Measurements from ENCODE around the gene POLR2I. TPM values are rescaled to one million over a fixed set of nuclear protein-coding genes. Genes with fewer than 3 reads are reported as not detected.
"Not testable (repeated sequence)": the region's sequence is repeated elsewhere in the genome, so short reads cannot be mapped to it uniquely, and the experiment has no call there.

Gene POLR2I
- total and polyA plus RNA-seq, 2 donors, result 44.5 to 78.9 TPM

DNA sequence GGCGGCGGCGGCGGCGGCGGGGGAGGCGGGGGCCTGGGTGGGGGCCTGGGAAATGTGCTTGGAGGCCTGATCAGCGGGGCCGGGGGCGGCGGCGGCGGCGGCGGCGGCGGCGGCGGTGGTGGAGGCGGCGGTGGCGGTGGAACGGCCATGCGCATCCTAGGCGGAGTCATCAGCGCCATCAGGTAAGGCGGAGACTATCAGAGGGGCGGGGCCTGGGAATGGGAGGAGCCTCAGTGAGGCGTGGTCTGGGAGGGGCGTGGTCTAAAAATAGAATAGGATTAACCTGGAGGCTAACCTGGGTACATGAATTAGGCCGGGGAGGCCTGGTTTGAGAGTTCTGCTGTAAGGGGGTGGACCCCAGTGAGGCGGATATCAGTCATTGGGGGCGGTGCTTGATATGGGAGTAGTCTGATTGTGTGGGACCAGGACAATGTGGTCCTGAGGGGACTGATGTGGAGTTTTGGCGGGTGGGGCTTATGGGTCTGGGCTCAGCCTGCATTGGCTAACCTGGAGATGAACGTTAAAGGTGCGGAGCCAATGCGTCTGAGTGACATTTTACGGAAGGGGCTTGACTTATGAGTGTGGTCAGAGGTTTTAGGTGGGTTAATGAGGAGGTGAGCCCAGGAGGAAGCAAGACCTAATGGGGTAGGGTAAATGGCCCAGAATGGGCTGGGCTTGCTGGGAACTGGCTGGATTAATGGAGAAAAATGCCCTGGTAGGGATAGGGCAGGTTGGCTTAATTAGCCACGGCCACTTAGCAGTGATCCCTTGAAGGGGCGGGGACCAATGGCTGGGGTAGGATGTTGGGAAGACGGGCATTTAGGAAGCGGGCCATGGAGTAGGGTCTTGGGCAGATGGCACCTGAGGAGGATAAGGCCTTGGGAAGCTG is 26.6 kb upstream of the POLR2I start:
- no peak for DNase-seq (ENCODE audit: extremely low spot score)
- WGBS, result 20% methylated on average over 42 of the region's 42 CpGs

DNA sequence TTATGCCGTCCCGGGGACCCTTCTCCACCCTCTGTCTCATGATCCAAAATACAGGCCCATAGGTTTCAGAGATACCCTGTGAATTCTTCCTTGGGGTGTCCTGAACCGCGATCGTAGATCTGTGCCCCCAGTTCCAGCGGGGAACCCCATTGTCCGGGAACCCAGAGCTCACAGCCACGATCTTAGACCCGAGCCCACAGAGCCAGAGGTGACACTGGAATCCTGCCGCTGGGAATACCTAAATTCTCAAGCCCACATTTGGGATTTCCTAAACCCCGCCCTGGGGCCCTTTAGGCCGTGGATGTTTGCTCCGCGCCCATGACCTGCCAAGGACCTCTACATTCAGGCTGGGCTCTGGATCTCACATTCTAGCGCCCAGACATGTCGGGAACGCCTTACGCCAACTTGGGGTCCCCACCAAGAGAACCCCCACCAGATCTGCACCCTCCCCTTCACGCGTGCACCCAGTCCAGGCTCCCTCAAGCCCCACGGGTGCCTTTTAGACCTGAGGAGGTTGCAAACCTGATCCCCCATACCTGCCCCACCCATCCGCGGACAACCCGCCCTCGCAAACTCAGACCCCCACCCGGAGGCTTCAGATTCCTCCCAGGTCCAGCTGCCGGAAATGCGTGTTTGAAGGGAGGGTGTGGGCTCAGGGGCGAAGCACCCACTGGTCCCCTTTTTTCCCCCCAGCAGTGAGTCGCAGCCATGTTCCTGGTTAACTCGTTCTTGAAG is 25.8 kb upstream of the POLR2I start:
- Histone ChIP-seq H3K27ac (ENCODE audit: low read depth) (peak overlapping the region; percentile 99), H3K36me3 (ENCODE audit: insufficient read depth) (no peaks in the 10 kb centered on the region), H3K4me3 (ENCODE audit: low read depth, low read length) (peak overlapping the region; percentile 76), H3K4me1 (ENCODE audit: insufficient read depth) (no peaks in the 10 kb centered on the region)
- WGBS, result under 1% methylated on average over 31 of the region's 31 CpGs
- no peak for DNase-seq (ENCODE audit: extremely low spot score)

More for the DNA sequence above, 26.6 kb upstream of the POLR2I start:
- Histone ChIP-seq H3K4me3 (ENCODE audit: low read depth, low read length) (peak overlapping the region; percentile 76), H3K36me3 (ENCODE audit: insufficient read depth) (no peaks in the 10 kb centered on the region), H3K4me1 (ENCODE audit: insufficient read depth) (no peaks in the 10 kb centered on the region), H3K27ac (ENCODE audit: low read depth) (peak overlapping the region; percentile 99)

DNA sequence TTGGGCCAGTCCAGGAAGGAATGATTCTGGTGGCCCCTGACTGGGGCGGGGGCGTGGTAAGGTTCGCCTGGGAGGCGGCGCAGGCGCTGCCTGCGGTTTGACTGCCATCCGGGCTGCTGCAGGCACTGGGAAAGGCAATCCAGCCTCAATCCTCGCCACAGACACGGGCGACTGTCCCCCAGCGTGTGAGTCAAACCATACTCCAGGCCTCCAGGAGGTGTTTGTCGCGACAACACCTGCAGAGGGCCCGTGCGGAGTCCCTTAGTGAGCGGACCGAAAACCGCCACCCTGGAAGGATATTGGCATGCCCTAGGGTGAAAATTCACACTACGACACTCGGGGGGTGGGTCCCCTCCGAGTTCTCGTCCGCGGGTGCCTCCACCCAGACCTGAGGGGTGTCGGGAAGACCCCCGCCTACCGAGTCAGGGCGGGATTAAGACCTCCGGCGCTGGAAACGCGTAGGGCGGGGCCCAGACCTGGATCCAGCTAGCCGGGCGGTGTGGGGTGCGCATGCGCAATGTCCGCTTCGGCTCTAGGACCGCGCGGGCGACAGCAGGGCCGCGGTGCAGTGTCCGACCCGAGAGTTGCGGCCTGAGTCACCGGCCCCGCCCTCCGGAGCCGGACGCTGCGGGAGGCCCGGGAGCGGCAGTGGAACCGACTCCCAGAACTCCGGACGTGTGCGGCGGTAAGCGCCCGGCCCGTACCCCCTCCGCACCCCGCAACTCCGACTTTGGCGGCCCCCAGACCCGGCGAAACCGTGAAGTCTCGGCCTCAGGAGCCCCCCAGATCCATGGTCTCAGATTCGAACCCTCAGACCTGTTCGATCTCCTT is 25.0 kb upstream of the POLR2I start, which contains the start of gene CAPNS1:
TSS of gene CAPNS1 (plus strand) at position 594 of the 831 bp plus-strand sequence. CDS start 946 bp downstream, outside the sequence.
- H3K4me1 ChIP-seq (ENCODE audit: insufficient read depth), result no peaks in the 10 kb centered on the region

DNA sequence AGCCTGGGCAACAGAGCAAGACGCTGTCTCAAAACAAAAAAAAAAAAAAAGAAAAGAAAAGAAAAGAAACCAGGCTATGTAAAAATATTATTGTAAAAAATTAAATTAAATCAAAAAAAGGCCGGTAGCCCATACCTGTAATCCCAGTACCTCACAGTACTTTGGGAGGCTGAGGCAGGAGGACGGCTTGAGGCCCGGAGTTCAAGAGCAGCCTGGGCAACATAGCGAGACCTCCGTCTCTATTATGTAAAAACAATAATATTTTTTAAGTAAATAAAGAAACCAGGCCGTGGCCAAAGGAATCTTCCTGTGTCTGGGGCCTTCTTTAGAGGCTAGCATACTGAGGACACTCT is 24.4 kb upstream of the POLR2I start:
- WGBS, result 54% methylated on average over 7 of the region's 7 CpGs
- peak overlapping the region; percentile 99 for H3K27ac ChIP-seq (ENCODE audit: low read depth)
- H3K36me3 ChIP-seq (ENCODE audit: insufficient read depth), result no peaks in the 10 kb centered on the region

More for the DNA sequence above, 25.0 kb upstream of the POLR2I start, which contains the start of gene CAPNS1:
- H3K4me3 ChIP-seq (ENCODE audit: low read depth, low read length), result peak within 1 kb of the TSS; percentile 76
- peak within 1 kb of the TSS; percentile 99 for H3K27ac ChIP-seq (ENCODE audit: low read depth)
- WGBS, result under 1% methylated on average over 75 of the region's 75 CpGs
- peak; percentile 94 for DNase-seq (ENCODE audit: extremely low spot score)
- no peaks in the 10 kb centered on the region for H3K36me3 ChIP-seq (ENCODE audit: insufficient read depth)

DNA sequence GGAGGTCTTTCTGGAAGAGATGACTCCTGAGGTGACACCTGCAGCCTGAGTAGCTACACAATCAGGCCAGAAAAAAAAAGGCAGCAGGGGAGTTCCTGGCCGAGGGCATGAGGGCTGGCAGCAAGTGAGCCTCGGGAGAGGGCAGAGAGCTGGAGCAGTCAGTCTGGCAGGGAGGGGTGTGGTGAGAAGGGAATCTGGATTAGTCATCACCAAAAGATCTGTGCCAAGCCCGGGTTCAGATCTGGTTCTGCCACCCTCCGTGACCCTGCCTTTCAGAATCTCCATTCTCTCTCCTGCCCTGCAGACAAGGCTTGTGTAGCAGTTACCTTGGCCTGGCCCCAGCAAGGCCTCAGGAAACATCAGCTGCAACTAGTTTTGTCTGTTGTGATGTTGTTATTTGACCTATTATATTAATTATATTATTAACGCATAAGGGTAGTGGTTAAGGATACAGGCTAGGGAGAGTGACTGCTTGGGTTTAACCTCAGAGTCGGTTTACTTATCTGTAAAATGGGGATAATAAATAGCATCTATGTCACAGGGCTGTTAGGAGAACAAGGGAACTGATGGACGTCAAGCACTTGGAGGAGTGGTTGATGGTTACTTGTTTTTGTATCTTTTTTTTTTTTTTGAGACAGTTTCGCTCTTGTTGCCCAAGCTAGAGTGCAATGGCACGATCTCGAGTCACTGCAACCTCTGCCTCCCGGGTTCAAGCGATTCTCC is 22.4 kb upstream of the POLR2I start:
- Histone ChIP-seq H3K4me1 (ENCODE audit: insufficient read depth) (no peaks in the 10 kb centered on the region), H3K27ac (ENCODE audit: low read depth) (peak overlapping the region; percentile 71), H3K4me3 (ENCODE audit: low read depth, low read length) (no peak overlapping the region), H3K36me3 (ENCODE audit: insufficient read depth) (no peaks in the 10 kb centered on the region)
- DNase-seq (ENCODE audit: extremely low spot score), result no peak
- 62% methylated on average over 12 of the region's 12 CpGs for WGBS

More for the DNA sequence above, 24.4 kb upstream of the POLR2I start:
- H3K4me3 ChIP-seq (ENCODE audit: low read depth, low read length), result peak overlapping the region; percentile 76
- DNase-seq (ENCODE audit: extremely low spot score), result no peak
- H3K4me1 ChIP-seq (ENCODE audit: insufficient read depth), result no peaks in the 10 kb centered on the region

GRCh38 chr19:36134867-36135266 is 20.2 kb upstream of the POLR2I start:
- not testable (repeated sequence) for H3K4me3 ChIP-seq (ENCODE audit: low read depth, low read length); H3K4me1 ChIP-seq (ENCODE audit: insufficient read depth); H3K27ac ChIP-seq (ENCODE audit: low read depth); DNase-seq (ENCODE audit: extremely low spot score); H3K36me3 ChIP-seq (ENCODE audit: insufficient read depth)
- WGBS, result 88% methylated on average over 4 of the region's 4 CpGs

- not testable (repeated sequence) for DNase-seq (ENCODE audit: extremely low spot score); H3K27ac ChIP-seq (ENCODE audit: low read depth); H3K4me3 ChIP-seq (ENCODE audit: low read depth, low read length); H3K4me1 ChIP-seq (ENCODE audit: insufficient read depth); H3K36me3 ChIP-seq (ENCODE audit: insufficient read depth)
- WGBS, result 73% methylated on average over 6 of the region's 6 CpGs
These were observed 16.5 kb upstream of the POLR2I start for GRCh38 chr19:36131221-36131620.

- WGBS, result 11% methylated on average over 10 of the region's 10 CpGs
- peak overlapping the region; percentile 63 for H3K27ac ChIP-seq (ENCODE audit: low read depth)
- H3K4me1 ChIP-seq (ENCODE audit: insufficient read depth), result peaks cover 3% of the 10 kb centered on the region
- H3K4me3 ChIP-seq (ENCODE audit: low read depth, low read length), result peak overlapping the region; percentile 22
- peaks cover 3% of the 10 kb centered on the region for H3K36me3 ChIP-seq (ENCODE audit: insufficient read depth)
- no peak for DNase-seq (ENCODE audit: extremely low spot score)
These were observed 13.7 kb upstream of the POLR2I start for GRCh38 chr19:36128392-36128736.

DNA sequence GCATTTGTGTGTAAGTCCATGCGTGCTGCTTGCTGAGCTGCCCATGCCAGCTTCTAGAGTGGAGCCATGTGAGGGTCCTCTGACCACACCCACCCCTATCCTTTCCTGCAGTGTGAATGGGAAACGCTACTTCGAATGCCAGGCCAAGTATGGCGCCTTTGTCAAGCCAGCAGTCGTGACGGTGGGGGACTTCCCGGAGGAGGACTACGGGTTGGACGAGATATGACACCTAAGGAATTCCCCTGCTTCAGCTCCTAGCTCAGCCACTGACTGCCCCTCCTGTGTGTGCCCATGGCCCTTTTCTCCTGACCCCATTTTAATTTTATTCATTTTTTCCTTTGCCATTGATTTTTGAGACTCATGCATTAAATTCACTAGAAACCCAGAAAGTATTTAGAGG is 10.9 kb upstream of the POLR2I start:
- H3K4me3 ChIP-seq (ENCODE audit: low read depth, low read length), result no peak overlapping the region
- peaks cover 3% of the 10 kb centered on the region for H3K36me3 ChIP-seq (ENCODE audit: insufficient read depth)
- WGBS, result 81% methylated on average over 9 of the region's 9 CpGs
- no peak for DNase-seq (ENCODE audit: extremely low spot score)
- no peak overlapping the region for H3K27ac ChIP-seq (ENCODE audit: low read depth)
- H3K4me1 ChIP-seq (ENCODE audit: insufficient read depth), result no peaks in the 10 kb centered on the region

GRCh38 chr19:36121486-36122124 is 6.9 kb upstream of the POLR2I start:
- no peak overlapping the region for H3K27ac ChIP-seq (ENCODE audit: low read depth)
- WGBS, result 88% methylated on average over 49 of the region's 49 CpGs
- H3K4me3 ChIP-seq (ENCODE audit: low read depth, low read length), result no peak overlapping the region
- peaks cover 5% of the 10 kb centered on the region for H3K36me3 ChIP-seq (ENCODE audit: insufficient read depth)
- H3K4me1 ChIP-seq (ENCODE audit: insufficient read depth), result no peaks in the 10 kb centered on the region
- DNase-seq (ENCODE audit: extremely low spot score), result no peak

DNA sequence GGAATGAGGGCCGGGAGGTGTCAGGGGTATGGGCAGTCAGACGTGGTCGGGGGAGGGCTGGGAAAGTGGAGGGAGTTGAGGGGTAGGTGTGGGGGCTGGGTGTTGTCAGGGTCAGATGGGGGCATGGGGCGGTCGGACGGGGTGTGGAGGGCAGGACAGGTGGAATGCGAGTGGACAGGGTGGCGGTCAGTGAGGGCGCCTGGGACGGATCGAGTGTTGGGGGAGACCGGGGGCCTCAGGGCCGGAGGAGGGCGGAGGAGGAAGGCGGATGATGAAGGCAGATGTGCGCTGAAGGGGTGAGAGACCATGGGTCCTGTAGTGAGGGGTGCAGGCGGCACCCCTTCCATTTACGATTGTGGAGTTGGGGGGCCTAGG is 6.3 kb upstream of the POLR2I start:
- Histone ChIP-seq H3K4me1 (ENCODE audit: insufficient read depth) (no peaks in the 10 kb centered on the region), H3K27ac (ENCODE audit: low read depth) (no peak overlapping the region), H3K36me3 (ENCODE audit: insufficient read depth) (peaks cover 5% of the 10 kb centered on the region), H3K4me3 (ENCODE audit: low read depth, low read length) (no peak overlapping the region)
- 91% methylated on average over 18 of the region's 18 CpGs for WGBS
- DNase-seq (ENCODE audit: extremely low spot score), result no peak

DNA sequence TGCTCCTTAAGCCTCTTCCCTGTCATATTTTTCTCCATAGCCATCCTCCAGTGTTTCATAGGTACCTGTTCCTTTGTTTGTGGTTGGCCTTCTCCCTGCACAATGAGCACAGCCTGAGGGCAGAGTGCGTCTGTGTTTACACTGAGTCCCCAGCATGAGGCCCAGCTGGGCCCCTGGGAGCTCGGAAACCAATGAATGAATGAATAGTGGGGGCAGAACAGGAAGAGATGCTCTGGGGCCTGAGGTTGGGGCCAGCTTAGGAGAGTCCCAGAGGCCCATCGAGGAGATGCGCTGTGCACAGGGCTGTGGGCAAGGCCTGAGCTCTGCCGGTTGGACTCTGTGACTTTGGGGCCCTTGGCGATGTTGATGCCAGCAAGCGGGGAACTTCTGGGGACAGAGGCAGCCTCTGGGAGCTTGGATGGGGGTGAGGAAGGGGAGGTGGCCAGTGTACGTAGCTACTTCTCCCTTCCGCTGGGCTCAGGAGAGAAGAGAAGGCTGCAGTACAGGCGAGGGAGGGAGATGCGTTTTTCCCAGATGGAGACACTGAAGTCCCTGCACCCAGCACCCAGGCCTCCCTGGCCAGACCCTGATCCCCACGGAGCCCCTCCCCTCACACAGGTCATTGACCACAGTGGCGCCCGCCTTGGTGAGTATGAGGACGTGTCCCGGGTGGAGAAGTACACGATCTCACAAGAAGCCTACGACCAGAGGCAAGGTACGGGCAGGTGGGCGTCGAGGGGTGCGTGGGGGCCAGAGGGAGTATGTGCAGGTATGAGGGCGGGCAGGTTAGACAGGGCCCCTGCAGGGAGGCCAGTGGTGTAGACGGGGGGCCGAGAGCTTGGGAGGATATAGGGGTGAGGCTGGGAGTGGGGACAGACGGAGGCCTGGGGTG is 5.7 kb upstream of the POLR2I start:
- 88% methylated on average over 26 of the region's 26 CpGs for WGBS
- DNase-seq (ENCODE audit: extremely low spot score), result no peak
- Histone ChIP-seq H3K27ac (ENCODE audit: low read depth) (no peak overlapping the region), H3K4me3 (ENCODE audit: low read depth, low read length) (no peak overlapping the region), H3K36me3 (ENCODE audit: insufficient read depth) (peaks cover 5% of the 10 kb centered on the region), H3K4me1 (ENCODE audit: insufficient read depth) (no peaks in the 10 kb centered on the region)

All from urinary bladder (tissue), 4 donors.